ENCODE data around the gene A2ML1.

The A2ML1 gene

DNA sequence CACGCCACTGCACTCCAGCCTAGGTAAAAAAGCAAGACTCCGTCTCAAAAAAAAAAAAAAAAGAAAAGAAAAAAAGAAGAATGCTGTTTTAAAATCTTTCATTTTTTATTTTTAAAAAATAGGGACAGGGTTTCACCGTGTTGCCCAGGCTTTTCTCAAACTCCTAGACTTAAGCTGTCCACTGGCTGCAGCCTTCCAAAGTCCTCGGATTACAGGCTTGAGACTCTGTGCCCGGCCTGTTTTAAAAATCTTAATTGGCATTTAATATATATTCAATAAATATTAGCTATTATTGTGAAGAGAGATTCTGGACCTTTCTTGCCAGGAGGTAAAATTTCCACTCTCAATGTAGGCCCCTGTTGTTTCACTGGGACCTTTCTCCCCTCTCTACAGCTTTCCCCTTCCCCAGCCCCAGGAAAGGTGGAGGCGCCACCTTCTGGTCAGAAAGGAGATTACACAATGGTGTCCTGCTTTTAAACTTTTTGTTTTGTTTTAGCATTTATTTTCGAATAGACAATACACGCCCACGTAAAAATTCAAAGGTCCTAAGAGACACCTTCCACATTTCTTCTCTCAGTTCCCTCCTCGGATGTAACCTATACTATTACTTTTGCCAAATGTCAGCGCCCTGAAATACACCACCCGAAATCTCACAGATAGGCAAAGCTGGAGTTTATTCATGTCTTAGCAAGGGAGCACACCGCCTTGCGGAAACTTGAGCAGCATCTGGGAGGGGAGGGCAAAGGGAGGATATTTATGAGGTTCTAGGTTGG lies 68.1 kb downstream of the A2ML1 start (continued):
- TF ChIP-seq, protein P1, sequence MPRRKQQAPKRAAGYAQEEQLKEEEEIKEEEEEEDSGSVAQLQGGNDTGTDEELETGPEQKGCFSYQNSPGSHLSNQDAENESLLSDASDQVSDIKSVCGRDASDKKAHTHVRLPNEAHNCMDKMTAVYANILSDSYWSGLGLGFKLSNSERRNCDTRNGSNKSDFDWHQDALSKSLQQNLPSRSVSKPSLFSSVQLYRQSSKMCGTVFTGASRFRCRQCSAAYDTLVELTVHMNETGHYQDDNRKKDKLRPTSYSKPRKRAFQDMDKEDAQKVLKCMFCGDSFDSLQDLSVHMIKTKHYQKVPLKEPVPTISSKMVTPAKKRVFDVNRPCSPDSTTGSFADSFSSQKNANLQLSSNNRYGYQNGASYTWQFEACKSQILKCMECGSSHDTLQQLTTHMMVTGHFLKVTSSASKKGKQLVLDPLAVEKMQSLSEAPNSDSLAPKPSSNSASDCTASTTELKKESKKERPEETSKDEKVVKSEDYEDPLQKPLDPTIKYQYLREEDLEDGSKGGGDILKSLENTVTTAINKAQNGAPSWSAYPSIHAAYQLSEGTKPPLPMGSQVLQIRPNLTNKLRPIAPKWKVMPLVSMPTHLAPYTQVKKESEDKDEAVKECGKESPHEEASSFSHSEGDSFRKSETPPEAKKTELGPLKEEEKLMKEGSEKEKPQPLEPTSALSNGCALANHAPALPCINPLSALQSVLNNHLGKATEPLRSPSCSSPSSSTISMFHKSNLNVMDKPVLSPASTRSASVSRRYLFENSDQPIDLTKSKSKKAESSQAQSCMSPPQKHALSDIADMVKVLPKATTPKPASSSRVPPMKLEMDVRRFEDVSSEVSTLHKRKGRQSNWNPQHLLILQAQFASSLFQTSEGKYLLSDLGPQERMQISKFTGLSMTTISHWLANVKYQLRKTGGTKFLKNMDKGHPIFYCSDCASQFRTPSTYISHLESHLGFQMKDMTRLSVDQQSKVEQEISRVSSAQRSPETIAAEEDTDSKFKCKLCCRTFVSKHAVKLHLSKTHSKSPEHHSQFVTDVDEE (CRISPR knock-in tag; IDR thresholded peaks at IDR 0.05) = no peak
- TF ChIP-seq ZNF70 (CRISPR knock-in tag; IDR thresholded peaks at IDR 0.05) (no peak), ZNF565 (CRISPR knock-in tag; conservative IDR thresholded peaks at IDR 0.05; ENCODE audit: low read depth) (no peak)

DNA sequence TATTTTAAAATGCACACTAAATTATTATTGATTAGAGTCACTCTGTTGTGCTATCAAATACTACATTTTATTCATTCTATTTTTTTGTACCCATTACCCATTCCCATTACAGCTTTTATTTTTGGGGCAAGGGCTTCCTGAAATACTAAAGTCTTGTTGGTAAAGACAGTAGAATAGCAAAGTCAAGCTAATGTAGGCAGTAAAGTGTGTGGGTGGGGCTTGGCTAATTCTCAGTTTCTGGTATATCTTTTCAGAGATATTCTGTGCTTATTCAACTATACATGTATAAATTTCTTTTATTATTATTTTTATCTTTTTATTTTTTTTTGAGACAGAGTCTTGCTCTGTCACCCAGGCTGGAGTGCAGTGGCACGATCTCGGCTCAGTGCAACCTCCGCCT lies 69.6 kb downstream of the A2ML1 start:
- ATAC-seq = no peak

DNA sequence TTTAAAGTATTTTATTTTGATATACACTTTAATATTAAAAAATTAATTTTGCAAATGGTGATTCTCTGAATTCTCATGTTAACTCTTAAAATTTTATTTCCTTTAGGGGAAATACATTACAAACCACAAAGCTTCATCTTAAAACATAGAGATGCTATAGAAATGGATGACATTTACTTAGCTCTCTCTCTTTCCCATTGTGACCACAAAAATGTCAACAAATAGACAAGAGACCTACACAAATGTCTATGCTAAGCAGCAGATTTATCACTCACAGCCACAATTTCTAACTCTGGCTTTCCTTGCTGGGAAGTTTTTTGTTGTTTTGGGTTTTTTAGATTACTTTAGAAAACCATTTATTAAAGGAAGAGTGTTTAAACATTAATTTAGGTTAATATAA lies 72.0 kb downstream of the A2ML1 start:
- TF ChIP-seq TOX (CRISPR knock-in tag; IDR thresholded peaks at IDR 0.05; ENCODE audit: borderline replicate concordance) (no peak), ZNF565 (CRISPR knock-in tag; conservative IDR thresholded peaks at IDR 0.05; ENCODE audit: low read depth) (no peak), ZNF8 (CRISPR knock-in tag; IDR thresholded peaks at IDR 0.05) (no peak), ZFP30 (CRISPR knock-in tag; IDR thresholded peaks at IDR 0.05) (no peak), ESRRG (CRISPR knock-in tag; IDR thresholded peaks at IDR 0.05) (no peak), CSDC2 (CRISPR knock-in tag; IDR thresholded peaks at IDR 0.05) (no peak), PPARA (CRISPR knock-in tag; IDR thresholded peaks at IDR 0.05; ENCODE audit: borderline replicate concordance) (no peak), RARB (CRISPR knock-in tag; IDR thresholded peaks at IDR 0.05) (no peak), ZFP3 (CRISPR knock-in tag; IDR thresholded peaks at IDR 0.05) (no peak)
- TF ChIP-seq, protein P2, sequence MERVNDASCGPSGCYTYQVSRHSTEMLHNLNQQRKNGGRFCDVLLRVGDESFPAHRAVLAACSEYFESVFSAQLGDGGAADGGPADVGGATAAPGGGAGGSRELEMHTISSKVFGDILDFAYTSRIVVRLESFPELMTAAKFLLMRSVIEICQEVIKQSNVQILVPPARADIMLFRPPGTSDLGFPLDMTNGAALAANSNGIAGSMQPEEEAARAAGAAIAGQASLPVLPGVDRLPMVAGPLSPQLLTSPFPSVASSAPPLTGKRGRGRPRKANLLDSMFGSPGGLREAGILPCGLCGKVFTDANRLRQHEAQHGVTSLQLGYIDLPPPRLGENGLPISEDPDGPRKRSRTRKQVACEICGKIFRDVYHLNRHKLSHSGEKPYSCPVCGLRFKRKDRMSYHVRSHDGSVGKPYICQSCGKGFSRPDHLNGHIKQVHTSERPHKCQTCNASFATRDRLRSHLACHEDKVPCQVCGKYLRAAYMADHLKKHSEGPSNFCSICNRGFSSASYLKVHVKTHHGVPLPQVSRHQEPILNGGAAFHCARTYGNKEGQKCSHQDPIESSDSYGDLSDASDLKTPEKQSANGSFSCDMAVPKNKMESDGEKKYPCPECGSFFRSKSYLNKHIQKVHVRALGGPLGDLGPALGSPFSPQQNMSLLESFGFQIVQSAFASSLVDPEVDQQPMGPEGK (CRISPR knock-in tag; IDR thresholded peaks at IDR 0.05; ENCODE audit: borderline replicate concordance) = no peak
- TF ChIP-seq, protein P3, sequence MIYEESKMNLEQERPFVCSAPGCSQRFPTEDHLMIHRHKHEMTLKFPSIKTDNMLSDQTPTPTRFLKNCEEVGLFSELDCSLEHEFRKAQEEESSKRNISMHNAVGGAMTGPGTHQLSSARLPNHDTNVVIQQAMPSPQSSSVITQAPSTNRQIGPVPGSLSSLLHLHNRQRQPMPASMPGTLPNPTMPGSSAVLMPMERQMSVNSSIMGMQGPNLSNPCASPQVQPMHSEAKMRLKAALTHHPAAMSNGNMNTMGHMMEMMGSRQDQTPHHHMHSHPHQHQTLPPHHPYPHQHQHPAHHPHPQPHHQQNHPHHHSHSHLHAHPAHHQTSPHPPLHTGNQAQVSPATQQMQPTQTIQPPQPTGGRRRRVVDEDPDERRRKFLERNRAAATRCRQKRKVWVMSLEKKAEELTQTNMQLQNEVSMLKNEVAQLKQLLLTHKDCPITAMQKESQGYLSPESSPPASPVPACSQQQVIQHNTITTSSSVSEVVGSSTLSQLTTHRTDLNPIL (CRISPR knock-in tag; IDR thresholded peaks at IDR 0.05; ENCODE audit: low read depth) = no peak
- TF ChIP-seq, protein P1 (CRISPR knock-in tag; IDR thresholded peaks at IDR 0.05) = no peak
- TF ChIP-seq, protein P4, sequence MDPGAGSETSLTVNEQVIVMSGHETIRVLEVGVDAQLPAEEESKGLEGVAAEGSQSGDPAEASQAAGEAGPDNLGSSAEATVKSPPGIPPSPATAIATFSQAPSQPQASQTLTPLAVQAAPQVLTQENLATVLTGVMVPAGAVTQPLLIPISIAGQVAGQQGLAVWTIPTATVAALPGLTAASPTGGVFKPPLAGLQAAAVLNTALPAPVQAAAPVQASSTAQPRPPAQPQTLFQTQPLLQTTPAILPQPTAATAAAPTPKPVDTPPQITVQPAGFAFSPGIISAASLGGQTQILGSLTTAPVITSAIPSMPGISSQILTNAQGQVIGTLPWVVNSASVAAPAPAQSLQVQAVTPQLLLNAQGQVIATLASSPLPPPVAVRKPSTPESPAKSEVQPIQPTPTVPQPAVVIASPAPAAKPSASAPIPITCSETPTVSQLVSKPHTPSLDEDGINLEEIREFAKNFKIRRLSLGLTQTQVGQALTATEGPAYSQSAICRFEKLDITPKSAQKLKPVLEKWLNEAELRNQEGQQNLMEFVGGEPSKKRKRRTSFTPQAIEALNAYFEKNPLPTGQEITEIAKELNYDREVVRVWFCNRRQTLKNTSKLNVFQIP (CRISPR knock-in tag; IDR thresholded peaks at IDR 0.05; ENCODE audit: borderline replicate concordance, low read depth) = no peak
- no peak for ATAC-seq

More for the DNA sequence above, 69.6 kb downstream of the A2ML1 start:
- no peak for TF ChIP-seq SNAI2 (CRISPR knock-in tag; IDR thresholded peaks at IDR 0.05)
- no peak for TF ChIP-seq ZFP30 (CRISPR knock-in tag; IDR thresholded peaks at IDR 0.05)
- no peak for TF ChIP-seq ZC3H10 (CRISPR knock-in tag; IDR thresholded peaks at IDR 0.05)
- TF ChIP-seq RARB (CRISPR knock-in tag; IDR thresholded peaks at IDR 0.05) = no peak
- TF ChIP-seq, protein P2 (CRISPR knock-in tag; IDR thresholded peaks at IDR 0.05; ENCODE audit: borderline replicate concordance) = no peak

Data from SK-N-SH treated with all-trans-retinoic acid at 6 μM for 48 hours (cell line).